ENCODE results near the gene FSD1.
"Not testable (repeated sequence)": the region's sequence is repeated elsewhere in the genome, so short reads cannot be mapped to it uniquely, and the experiment has no call there.

Gene FSD1

GRCh38 chr19:4284974-4285373 is 19.4 kb upstream of the FSD1 start:
- Histone ChIP-seq H3K9ac (ENCODE audit: low read length in 5 of 5) (no peak overlapping the region), H3K36me3 (ENCODE audit: control insufficient read depth in 5 of 5, insufficient read depth in 5 of 5, low read length in 5 of 5) (no peaks in the 10 kb centered on the region), H3K4me1 (ENCODE audit: control insufficient read depth in 5 of 5, insufficient read depth in 5 of 5, low read length in 5 of 5) (no peaks in the 10 kb centered on the region), H3K27me3 (ENCODE audit: control insufficient read depth in 5 of 5, insufficient read depth in 4 of 5, low read length in 5 of 5) (peaks cover 11 to 33% (median 21%) of the 10 kb centered on the region in 5 donors), H3K4me3 (ENCODE audit: low read depth in 1 of 5, low read length in 5 of 5) (no peak overlapping the region), H3K27ac (ENCODE audit: low read depth, low read length) (no peak overlapping the region), H3K9me3 (ENCODE audit: control insufficient read depth in 5 of 5, low read length in 5 of 5) (no peaks in the 10 kb centered on the region)

DNA sequence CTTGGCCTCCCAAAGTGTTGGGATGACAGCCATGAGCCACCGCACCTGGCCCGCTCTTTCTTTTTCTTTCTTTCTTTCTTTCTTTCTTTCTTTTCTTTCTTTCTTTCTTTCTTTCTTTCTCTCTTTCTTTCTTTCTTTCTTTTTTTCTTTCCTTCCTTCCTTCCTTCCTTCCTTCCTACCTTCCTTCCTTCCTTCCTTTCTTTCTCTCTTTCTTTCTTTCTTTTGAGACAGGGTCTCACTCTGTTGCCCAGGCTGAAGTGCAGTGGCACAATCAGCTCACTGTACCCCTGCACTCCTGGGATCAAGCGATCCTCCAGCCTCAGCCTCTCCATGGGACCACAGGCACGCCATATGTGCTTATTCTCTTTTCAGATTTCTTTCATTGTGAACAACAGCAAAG is 18.3 kb upstream of the FSD1 start:
- not testable (repeated sequence) for H3K4me1 ChIP-seq (ENCODE audit: control insufficient read depth in 5 of 5, insufficient read depth in 5 of 5, low read length in 5 of 5); H3K36me3 ChIP-seq (ENCODE audit: control insufficient read depth in 5 of 5, insufficient read depth in 5 of 5, low read length in 5 of 5); H3K4me3 ChIP-seq (ENCODE audit: low read depth in 1 of 5, low read length in 5 of 5); H3K27ac ChIP-seq (ENCODE audit: low read depth, low read length); H3K9ac ChIP-seq (ENCODE audit: low read length in 5 of 5); H3K9me3 ChIP-seq (ENCODE audit: control insufficient read depth in 5 of 5, low read length in 5 of 5)
- H3K27me3 ChIP-seq (ENCODE audit: control insufficient read depth in 5 of 5, insufficient read depth in 4 of 5, low read length in 5 of 5) = peaks cover 7 to 31% (median 15%) of the 10 kb centered on the region in 5 donors

DNA sequence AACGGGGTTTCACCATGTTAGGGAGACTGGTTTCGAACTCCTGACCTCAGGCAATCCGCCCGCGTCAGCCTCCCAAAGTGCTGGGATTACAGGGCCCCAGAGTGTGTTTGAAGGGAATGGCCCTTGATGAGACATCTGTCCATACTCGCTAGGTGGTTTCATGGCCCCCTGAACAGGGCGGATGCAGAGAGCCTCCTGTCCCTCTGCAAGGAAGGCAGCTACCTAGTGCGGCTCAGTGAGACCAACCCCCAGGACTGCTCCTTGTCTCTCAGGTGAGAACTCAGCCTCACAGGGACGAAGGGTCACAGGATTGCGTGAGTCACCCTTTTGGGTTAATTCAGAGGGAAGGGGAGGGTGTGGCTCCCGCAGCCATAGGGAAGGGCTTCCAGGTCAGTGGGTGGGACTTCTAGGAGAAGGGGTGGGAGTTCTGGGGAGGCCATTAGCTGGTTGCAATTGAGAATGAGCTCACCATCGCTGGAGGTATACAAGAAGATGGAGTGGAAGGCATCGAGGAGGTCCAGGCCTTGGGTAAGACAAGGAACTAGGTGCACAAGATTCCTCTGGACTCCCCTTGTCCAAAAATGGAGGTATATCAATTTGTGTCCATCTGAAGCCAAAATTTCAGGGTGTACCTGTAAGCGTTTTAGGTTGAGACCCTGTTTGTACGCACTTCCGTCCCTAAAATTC is 16.2 kb upstream of the FSD1 start:
- Histone ChIP-seq H3K4me3 (ENCODE audit: low read depth in 1 of 5, low read length in 5 of 5) (no peak overlapping the region), H3K27me3 (ENCODE audit: control insufficient read depth in 5 of 5, insufficient read depth in 4 of 5, low read length in 5 of 5) (peaks cover 7 to 19% (median 15%) of the 10 kb centered on the region in 5 donors), H3K27ac (ENCODE audit: low read depth, low read length) (no peak overlapping the region), H3K4me1 (ENCODE audit: control insufficient read depth in 5 of 5, insufficient read depth in 5 of 5, low read length in 5 of 5) (no peaks in the 10 kb centered on the region), H3K36me3 (ENCODE audit: control insufficient read depth in 5 of 5, insufficient read depth in 5 of 5, low read length in 5 of 5) (no peaks in the 10 kb centered on the region), H3K9me3 (ENCODE audit: control insufficient read depth in 5 of 5, low read length in 5 of 5) (no peaks in the 10 kb centered on the region), H3K9ac (ENCODE audit: low read length in 5 of 5) (no peak overlapping the region)

DNA sequence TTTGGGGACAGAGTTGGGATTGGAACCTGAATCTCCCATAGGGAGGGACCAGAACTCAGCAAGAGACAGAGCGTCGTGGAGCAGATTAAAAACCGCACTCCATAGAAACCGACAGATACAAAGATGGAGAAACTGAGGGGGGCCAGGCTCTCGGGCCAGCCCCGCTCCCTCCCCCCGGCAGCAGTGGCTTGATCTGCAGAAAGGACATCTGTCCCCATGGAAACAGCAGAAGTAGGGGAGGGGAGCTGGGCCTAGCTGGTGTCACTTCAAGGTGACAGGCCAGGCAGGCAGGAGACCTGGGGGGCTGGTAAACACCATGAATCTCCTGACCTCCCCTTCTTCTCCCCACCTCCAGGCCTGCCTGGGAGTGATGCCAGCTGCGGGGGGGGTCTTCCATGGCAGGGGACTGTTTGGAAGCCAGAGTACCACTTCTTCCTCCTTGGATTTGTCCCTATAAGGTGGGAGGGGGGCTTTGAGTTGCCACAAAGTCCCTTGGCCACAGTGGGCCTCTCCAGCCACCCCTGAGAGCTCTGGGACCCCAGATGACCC is 13.1 kb upstream of the FSD1 start:
- H3K4me3 ChIP-seq (ENCODE audit: low read depth in 1 of 5, low read length in 5 of 5) = no peak overlapping the region
- H3K27me3 ChIP-seq (ENCODE audit: control insufficient read depth in 5 of 5, insufficient read depth in 4 of 5, low read length in 5 of 5) = peaks cover 3 to 17% (median 9%) of the 10 kb centered on the region in 5 donors
- no peak overlapping the region for H3K27ac ChIP-seq (ENCODE audit: low read depth, low read length)
- H3K9me3 ChIP-seq (ENCODE audit: control insufficient read depth in 5 of 5, low read length in 5 of 5) = no peaks in the 10 kb centered on the region
- peaks cover 0 to 1% (median 0%) of the 10 kb centered on the region in 5 donors for H3K4me1 ChIP-seq (ENCODE audit: control insufficient read depth in 5 of 5, insufficient read depth in 5 of 5, low read length in 5 of 5)
- H3K36me3 ChIP-seq (ENCODE audit: control insufficient read depth in 5 of 5, insufficient read depth in 5 of 5, low read length in 5 of 5) = no peaks in the 10 kb centered on the region
- peak overlapping the region in 1 of 5 donors; percentile 17 for H3K9ac ChIP-seq (ENCODE audit: low read length in 5 of 5)

DNA sequence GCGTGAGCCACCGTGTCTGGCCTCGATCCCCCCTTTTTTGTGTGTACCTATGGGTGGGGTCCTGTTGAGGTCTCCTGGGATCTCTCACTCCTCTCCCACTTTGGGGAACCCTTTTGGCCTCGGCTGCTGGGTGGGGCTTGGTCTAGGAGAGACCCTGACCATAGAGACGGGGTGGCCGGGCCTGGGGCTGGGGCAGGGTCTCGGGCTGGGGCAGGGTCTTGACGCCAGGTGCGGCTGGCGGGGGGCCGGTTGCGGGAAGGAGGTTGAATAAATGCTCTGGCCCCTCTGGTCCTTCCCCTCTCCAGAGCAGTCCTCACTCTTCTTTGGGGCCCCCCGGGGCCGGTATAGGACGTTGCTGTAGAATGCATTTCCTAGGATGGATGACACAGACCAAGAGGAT is 11.9 kb upstream of the FSD1 start:
- H3K4me1 ChIP-seq (ENCODE audit: control insufficient read depth in 5 of 5, insufficient read depth in 5 of 5, low read length in 5 of 5) = peaks cover 0 to 5% (median 0%) of the 10 kb centered on the region in 5 donors
- H3K27me3 ChIP-seq (ENCODE audit: control insufficient read depth in 5 of 5, insufficient read depth in 4 of 5, low read length in 5 of 5) = peaks cover 3 to 20% (median 11%) of the 10 kb centered on the region in 5 donors
- no peaks in the 10 kb centered on the region for H3K9me3 ChIP-seq (ENCODE audit: control insufficient read depth in 5 of 5, low read length in 5 of 5)
- H3K36me3 ChIP-seq (ENCODE audit: control insufficient read depth in 5 of 5, insufficient read depth in 5 of 5, low read length in 5 of 5) = no peaks in the 10 kb centered on the region
- no peak overlapping the region for H3K27ac ChIP-seq (ENCODE audit: low read depth, low read length)
- H3K4me3 ChIP-seq (ENCODE audit: low read depth in 1 of 5, low read length in 5 of 5) = no peak overlapping the region
- no peak overlapping the region for H3K9ac ChIP-seq (ENCODE audit: low read length in 5 of 5)

DNA sequence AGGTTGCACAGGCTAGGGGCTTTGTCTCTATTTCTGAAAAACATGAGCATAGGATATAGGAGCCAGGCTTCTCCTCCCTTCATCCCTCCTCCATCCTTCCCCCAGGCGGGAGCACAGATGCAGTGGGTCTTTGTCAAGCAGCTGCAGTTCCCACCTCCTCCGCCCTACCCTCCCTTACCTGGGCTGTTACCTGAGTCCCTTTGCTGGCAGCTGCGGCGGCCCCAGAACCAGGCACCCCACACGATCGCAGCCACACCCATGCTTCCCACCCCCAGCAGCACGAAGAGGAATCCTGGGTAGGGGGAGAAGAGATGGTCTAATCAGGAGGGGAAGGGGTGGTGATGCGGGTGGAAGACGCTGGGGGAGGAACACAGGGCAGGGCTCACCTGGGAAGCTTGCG is 10.0 kb upstream of the FSD1 start:
- Histone ChIP-seq H3K9me3 (ENCODE audit: control insufficient read depth in 5 of 5, low read length in 5 of 5) (no peaks in the 10 kb centered on the region), H3K4me1 (ENCODE audit: control insufficient read depth in 5 of 5, insufficient read depth in 5 of 5, low read length in 5 of 5) (peaks cover 0 to 5% (median 0%) of the 10 kb centered on the region in 5 donors), H3K27me3 (ENCODE audit: control insufficient read depth in 5 of 5, insufficient read depth in 4 of 5, low read length in 5 of 5) (peaks cover 3 to 16% (median 11%) of the 10 kb centered on the region in 5 donors)

DNA sequence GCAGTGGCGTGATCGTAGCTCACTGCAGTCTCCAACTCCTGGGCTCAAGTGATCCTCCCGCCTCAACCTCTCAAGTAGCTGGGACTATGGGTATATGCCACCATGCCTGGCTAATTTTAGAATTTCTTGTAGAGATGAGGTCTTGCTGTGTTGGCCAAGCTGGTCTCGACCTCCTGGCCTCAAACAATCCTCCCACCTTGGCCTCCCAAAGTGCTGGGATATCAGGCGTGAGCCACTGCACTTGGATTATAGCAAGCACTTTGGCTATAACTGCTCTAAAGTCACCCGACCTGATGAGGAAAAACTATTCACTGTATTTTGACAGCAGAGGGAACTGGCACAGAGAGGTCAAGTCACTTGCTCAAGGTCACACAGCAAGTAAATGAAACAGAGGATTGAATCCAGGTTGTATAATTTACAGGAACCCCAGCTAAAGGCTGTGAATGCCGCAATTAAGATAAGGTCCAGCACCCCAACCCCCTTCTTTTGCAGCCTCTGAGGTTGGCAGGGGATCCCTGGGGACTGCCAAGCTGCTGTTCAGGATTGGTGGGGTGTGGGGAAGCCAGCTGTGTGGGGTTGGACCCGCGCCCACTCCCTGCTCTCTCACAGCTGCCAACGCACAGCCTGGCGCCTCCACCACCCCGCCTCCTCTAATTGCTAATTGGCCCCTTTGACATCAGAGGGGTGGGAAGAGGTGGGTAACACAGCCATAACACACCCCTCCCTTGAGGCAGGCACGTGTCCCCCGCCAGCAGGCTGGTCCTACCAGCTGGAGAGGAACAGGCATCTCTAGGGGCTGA is 8.2 kb upstream of the FSD1 start:
- Histone ChIP-seq H3K36me3 (ENCODE audit: control insufficient read depth in 5 of 5, insufficient read depth in 5 of 5, low read length in 5 of 5) (no peaks in the 10 kb centered on the region), H3K4me1 (ENCODE audit: control insufficient read depth in 5 of 5, insufficient read depth in 5 of 5, low read length in 5 of 5) (peaks cover 0 to 5% (median 0%) of the 10 kb centered on the region in 5 donors), H3K27ac (ENCODE audit: low read depth, low read length) (no peak overlapping the region), H3K9ac (ENCODE audit: low read length in 5 of 5) (no peak overlapping the region), H3K27me3 (ENCODE audit: control insufficient read depth in 5 of 5, insufficient read depth in 4 of 5, low read length in 5 of 5) (peaks cover 3 to 12% (median 11%) of the 10 kb centered on the region in 5 donors), H3K4me3 (ENCODE audit: low read depth in 1 of 5, low read length in 5 of 5) (no peak overlapping the region), H3K9me3 (ENCODE audit: control insufficient read depth in 5 of 5, low read length in 5 of 5) (no peaks in the 10 kb centered on the region)

More for the DNA sequence above, 10.0 kb upstream of the FSD1 start:
- no peak overlapping the region for H3K9ac ChIP-seq (ENCODE audit: low read length in 5 of 5)
- H3K27ac ChIP-seq (ENCODE audit: low read depth, low read length) = no peak overlapping the region
- H3K36me3 ChIP-seq (ENCODE audit: control insufficient read depth in 5 of 5, insufficient read depth in 5 of 5, low read length in 5 of 5) = no peaks in the 10 kb centered on the region
- no peak overlapping the region for H3K4me3 ChIP-seq (ENCODE audit: low read depth in 1 of 5, low read length in 5 of 5)

DNA sequence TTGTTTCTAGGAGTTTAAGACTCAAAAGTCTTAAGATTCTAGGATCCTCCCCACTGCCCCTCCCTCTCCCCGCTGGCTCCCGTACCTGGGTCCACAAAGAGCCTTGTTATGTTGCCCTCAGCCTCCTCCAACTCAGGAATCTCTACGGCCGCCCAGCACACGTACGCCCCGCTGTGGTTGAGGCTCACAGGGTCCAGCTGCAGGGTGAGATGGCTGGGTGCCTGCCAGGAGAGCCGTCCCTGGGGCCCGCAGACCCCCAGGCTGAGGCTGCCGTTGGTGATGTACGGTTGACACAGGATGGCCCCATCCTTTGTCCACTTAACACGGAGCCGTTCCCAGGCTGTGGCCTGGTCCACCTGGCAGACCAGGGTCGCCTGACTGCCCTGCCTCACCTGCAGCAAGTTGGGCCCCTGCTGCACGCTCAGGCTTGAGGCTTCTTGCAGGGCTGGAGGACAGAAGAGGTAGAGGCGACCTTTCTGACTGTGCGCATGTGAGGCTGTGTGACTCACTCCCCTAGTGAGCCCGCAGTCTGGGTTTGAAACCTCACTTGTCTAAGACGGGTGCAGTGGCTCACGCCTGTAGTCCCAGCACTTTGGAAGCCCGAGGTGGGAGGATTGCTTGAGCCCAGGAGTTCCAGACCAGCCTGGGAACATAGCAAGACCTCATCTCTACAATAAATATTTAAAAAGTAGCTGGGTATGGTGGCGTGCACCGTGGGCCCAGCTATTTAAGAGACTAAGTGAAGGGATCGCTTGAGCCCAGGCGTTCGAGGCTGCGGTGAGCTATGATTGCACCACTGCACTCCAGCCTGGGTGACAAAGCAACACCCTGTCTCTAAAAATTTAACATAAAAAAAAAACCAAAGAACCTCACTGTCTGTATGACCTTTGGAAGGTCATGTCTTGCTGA is 6.2 kb upstream of the FSD1 start:
- H3K4me3 ChIP-seq (ENCODE audit: low read depth in 1 of 5, low read length in 5 of 5) = no peak overlapping the region
- H3K4me1 ChIP-seq (ENCODE audit: control insufficient read depth in 5 of 5, insufficient read depth in 5 of 5, low read length in 5 of 5) = peaks cover 0 to 15% (median 10%) of the 10 kb centered on the region in 5 donors
- no peak overlapping the region for H3K27ac ChIP-seq (ENCODE audit: low read depth, low read length)
- H3K36me3 ChIP-seq (ENCODE audit: control insufficient read depth in 5 of 5, insufficient read depth in 5 of 5, low read length in 5 of 5) = no peaks in the 10 kb centered on the region
- no peak overlapping the region for H3K9ac ChIP-seq (ENCODE audit: low read length in 5 of 5)
- peaks cover 0 to 12% (median 6%) of the 10 kb centered on the region in 5 donors for H3K27me3 ChIP-seq (ENCODE audit: control insufficient read depth in 5 of 5, insufficient read depth in 4 of 5, low read length in 5 of 5)
- no peaks in the 10 kb centered on the region for H3K9me3 ChIP-seq (ENCODE audit: control insufficient read depth in 5 of 5, low read length in 5 of 5)

DNA sequence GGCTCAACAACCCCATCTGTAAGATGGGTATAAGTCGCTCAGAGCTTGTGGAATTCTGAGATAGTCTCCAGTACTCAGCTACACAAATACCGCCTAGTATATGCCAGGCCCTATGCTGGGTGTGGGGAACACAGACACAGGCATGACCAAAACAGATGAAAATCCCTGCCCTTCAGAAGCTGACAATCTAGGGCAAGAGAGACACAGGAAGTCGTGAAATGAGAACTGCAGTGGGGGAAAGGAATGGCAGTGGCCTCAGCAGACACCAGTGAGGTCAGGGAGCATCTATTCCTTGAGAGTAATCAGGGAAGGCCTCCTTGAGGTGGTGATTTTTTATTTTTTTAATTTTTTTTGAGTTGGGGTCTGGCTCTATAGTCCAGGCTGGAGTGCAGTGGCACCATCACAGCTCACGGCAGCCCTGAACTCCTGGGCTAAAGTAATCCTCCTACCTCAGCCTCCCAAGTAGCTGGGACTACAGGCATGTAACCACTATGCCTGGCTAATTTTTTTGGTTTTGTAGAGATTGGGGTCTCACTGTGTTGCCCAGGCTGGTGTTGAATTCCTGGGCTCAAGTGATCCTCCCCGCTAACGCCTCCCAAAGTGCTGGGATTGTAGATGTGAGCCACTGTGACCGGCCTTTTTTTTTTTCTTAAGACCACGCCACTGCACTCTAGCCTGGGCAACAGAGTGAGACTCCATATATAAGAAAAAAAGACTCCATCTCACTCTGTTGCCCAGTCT is 5.4 kb upstream of the FSD1 start:
- Histone ChIP-seq H3K4me3 (ENCODE audit: low read depth in 1 of 5, low read length in 5 of 5) (no peak overlapping the region), H3K9ac (ENCODE audit: low read length in 5 of 5) (no peak overlapping the region), H3K4me1 (ENCODE audit: control insufficient read depth in 5 of 5, insufficient read depth in 5 of 5, low read length in 5 of 5) (peaks cover 0 to 15% (median 10%) of the 10 kb centered on the region in 5 donors), H3K27me3 (ENCODE audit: control insufficient read depth in 5 of 5, insufficient read depth in 4 of 5, low read length in 5 of 5) (peaks cover 2 to 15% (median 8%) of the 10 kb centered on the region in 5 donors), H3K36me3 (ENCODE audit: control insufficient read depth in 5 of 5, insufficient read depth in 5 of 5, low read length in 5 of 5) (no peaks in the 10 kb centered on the region), H3K27ac (ENCODE audit: low read depth, low read length) (no peak overlapping the region), H3K9me3 (ENCODE audit: control insufficient read depth in 5 of 5, low read length in 5 of 5) (no peaks in the 10 kb centered on the region)
